ENCODE measurements around the gene DOCK3.
"Not testable (repeated sequence)": the region's sequence is repeated elsewhere in the genome, so short reads cannot be mapped to it uniquely, and the experiment has no call there.

The DOCK3 gene

DNA sequence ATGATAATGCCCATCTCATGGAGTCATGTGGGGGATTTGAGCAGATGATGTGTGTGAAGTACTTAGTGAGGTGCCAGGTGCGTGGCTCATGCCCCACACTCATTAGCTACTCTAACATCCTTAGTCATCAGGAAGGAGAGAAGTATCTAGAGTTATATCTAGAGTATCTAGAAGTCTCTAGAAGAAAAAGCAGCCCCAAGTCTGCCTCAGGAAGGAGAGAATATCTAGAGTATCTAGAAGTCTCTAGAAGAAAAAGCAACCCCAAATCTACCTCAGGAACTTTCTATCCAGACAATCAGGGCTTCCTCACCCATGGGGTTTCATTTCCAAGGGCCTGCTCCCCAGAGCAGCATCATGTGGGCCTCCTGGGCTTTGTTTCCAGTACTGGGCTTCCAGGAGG lies 24.7 kb upstream of the DOCK3 start:
- H3K4me3 ChIP-seq (ENCODE audit: low read depth, low read length): no peak overlapping the region
- DNase-seq (ENCODE audit: low read depth): no peak

DNA sequence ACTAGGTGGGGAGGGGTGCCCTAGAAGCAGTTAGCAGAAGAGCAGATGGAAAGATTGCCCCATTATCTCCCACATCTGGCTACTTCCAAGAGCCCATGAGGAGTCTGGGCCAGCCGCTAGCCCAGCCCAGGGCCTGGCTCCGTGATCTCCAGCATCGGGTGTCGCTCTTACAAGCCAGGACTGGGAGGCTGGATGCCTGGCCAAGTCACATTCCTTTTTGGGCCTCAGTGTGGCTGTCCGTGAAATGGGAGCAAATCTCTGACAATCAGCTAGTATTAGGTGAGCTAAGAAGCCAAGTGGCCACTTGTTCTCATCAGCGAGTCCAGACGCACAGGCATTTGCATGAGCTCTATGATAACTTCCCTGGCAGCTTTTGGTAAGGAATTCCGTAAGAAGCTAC lies 23.3 kb upstream of the DOCK3 start:
- no peak for DNase-seq (ENCODE audit: low read depth)
- no peak overlapping the region for H3K4me3 ChIP-seq (ENCODE audit: low read depth, low read length)

DNA sequence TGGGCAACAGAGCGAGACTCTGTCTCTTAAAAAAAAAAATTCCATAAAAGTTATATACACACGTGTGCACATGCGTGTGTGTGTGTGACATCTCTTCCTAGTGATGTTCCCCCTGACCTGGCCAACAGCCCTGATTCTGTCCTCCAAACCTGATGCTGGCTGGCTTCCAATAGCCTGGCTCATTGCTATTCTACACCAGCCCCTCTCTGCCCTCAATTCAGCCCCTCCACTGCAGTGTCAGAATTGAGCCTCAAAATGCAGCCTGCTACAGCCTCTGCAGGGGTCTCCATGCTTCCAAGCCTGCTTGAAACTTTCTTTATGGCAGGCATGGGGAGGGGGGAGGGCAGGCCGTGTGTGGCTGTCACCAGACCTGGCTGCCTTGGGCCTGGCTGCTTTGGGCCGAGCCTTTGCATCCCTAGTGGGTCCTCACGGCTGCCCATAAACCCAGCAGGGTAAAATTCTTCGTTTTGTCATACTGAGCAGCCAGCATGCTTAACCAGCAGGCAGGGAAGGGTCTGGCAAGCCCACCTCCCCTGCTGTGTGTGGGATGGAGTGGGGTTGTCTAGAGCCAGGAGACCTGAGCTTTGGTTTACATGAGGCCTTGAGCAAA lies 22.7 kb upstream of the DOCK3 start:
- DNase-seq (ENCODE audit: low read depth): no peak
- no peak overlapping the region for H3K4me3 ChIP-seq (ENCODE audit: low read depth, low read length)

DNA sequence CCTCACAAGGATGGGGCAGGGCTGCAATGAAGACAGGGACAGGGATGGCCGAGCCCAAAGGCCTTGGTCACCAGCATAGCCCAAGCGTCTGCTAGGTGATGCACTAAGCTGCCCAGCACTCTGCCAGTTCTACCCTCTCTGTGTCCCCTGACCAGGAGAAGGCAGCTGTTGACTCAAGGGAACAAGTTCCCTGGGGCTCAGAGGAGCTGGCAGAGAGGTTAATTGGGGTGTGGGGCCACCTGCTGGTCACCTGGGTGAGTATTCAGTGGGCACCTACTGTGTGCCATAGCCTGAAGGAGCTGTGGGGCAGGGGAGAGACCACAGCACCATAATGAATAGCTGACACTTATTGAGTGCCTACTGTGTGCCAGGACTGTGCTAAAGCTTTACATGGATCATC lies 22.0 kb upstream of the DOCK3 start:
- H3K4me3 ChIP-seq (ENCODE audit: low read depth, low read length): no peak overlapping the region
- DNase-seq (ENCODE audit: low read depth): no peak

DNA sequence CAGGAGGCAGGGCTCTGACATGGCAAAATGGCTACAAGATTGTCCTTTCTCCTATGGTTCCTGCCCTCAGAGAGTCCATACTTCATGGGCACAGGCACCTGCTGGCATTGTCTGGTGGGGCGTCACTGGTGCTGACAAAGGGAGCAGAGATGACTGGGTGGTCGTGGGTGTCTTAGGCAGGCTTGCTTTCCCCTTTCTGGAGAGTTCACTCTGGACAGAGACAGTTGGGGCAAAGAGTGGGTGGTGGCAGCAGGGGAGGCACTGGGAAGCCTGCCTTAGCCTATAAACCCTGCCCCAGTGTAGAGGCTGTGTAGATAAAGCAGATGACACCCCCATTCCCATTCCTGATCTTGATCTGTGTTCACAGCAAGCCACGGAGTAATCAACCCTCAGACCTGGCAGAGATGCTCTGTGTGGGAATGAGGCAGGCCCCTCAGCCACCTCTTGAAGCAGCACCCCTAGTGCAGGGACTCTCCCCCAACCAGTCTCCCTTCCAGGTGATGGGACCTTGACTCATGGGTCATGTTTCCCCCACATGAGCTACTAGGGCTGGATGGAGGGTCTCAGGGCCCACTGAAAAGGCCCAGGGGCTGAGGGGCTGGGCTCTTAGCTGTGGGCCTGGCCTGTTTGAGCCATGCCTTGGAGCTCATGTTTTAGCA lies 20.7 kb upstream of the DOCK3 start:
- no peak for DNase-seq (ENCODE audit: low read depth)
- H3K4me3 ChIP-seq (ENCODE audit: low read depth, low read length): no peak overlapping the region

DNA sequence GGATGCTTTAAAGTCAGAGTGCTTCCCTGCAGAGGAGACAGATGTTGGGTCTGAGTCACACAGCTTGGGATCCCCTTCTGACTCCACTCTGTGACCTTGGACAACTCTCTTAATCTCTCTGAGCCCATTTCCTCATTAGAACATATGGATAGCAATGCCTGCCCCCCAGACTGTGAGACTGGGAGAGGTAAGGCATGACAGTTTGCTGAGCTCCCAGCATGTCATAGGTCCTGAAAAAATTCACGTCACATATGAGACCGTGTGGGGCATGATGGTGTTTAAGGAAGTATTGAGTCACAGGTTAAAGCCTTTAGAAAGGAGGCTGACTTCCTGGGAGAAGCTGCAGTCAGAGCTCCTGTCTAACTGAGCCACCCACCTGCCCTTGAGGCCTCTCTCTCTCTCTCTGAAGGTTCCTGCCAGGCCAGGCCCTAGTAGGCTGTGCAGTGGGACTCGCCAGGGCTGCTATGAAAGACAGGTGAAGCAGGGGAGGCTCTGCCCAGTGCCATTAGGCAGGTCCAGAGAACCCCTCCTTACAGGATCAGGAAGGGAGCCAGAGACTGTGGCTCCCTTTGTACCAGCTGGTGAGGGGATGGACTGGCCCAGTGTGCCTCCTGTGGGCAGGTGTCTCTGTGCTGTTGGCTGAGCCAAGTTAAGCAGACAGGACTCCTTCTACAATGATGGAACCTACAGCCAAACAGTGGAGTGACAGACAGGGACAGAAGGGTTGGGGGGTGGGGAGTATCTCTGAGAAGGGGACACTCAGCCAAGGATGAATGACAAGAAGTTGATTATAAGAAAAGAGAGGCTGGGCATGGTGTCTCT lies 19.5 kb upstream of the DOCK3 start:
- no peak for DNase-seq (ENCODE audit: low read depth)

DNA sequence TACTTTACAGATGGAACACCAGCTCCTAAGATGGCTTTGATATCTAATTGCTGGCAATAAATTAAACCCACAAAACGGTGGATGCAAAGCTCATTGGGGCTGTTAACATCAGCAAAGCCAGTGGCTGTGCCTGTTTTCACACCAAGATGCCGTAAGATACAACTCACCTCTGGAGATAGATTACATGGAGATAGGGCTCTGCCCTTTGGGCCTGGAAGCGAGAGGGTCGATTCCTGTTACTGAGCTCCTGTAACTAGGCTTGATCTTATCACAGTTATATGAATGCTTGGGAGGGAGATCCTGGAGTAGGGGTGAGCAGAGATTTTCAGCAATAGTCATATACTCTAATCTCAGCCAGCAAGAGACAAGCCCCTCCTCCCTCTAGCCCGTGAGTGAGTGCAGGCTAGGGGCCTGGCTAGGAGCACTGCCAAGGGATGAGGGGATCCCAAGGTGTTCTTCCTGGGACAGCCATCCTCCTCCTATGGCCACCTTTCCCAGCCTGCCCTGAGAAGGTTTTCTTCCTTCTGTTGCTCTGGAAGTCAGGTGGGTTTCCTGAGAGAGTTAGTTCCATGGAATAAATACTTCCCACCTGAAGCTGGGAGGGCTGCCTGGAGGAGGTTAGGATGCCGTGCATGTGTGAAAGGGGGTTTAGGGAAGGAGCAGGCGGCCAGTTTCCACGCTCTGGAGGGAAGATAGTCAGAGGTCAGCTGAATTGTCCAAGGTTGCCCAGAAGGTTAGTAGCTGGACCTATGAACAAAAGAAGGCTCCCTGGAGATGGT lies 18.1 kb upstream of the DOCK3 start:
- no peak for DNase-seq (ENCODE audit: low read depth)
- H3K4me3 ChIP-seq (ENCODE audit: low read depth, low read length): no peak overlapping the region

More for the DNA sequence above, 19.5 kb upstream of the DOCK3 start:
- no peak overlapping the region for H3K4me3 ChIP-seq (ENCODE audit: low read depth, low read length)

DNA sequence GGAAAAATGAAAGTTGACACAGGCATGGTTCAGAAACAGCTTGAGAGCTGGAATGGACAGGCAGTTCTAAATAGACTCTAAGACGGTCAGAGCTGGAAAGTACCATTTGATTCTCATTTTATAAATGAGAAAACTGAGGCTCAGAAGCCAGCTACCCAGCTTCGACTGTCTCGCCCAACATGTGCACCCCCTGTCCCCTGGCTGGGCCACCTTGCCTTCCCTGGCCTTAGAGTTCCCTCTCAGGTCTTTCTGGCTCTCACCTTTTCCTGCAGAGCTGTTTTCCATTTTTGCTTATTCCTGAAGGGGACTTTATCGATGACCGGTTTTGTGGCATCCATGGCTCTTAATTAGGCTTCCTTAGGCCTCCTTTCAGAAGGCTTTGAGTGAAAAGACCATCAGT lies 17.3 kb upstream of the DOCK3 start:
- H3K4me3 ChIP-seq (ENCODE audit: low read depth, low read length): no peak overlapping the region
- no peak for DNase-seq (ENCODE audit: low read depth)

DNA sequence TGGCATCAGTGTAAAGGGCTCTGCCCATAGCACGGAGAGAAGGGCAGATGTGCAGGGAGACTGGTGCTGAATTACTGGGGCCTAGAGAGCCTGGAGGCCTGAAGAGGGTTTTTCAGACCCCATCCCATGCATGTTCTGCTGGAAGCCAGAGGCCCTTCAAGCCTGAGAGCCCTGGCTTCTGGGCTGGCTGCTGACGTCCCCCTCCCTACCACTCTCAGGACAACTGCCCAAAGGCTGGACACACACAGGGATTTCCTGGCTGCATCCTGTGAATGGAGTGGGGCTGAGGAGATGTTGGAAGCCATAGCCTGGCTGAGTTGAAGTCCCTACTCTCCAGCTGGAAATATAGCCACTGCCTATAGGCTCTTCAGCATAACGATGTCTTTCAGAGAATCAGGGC lies 16.9 kb upstream of the DOCK3 start:
- no peak overlapping the region for H3K4me3 ChIP-seq (ENCODE audit: low read depth, low read length)
- DNase-seq (ENCODE audit: low read depth): no peak

DNA sequence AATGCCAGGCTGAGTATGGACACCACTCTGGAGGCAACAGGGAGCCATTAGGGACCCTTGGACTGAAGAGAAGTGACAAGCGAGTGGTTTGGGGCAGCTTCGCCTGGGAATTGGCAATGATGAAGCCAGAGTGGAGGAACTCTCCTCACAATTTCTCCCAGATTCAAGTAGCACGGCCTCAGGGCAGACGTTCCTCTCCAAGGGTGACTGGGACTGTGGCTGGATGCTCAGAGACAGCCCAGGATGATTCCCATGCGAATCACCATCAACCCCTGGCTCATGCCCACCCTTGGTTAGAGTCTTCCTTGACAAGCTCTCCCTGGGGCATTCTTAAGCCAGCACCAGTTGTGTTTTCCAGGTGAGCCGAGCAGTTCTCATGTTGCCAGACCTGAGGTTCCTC lies 16.3 kb upstream of the DOCK3 start:
- H3K4me3 ChIP-seq (ENCODE audit: low read depth, low read length): no peak overlapping the region
- no peak for DNase-seq (ENCODE audit: low read depth)

DNA sequence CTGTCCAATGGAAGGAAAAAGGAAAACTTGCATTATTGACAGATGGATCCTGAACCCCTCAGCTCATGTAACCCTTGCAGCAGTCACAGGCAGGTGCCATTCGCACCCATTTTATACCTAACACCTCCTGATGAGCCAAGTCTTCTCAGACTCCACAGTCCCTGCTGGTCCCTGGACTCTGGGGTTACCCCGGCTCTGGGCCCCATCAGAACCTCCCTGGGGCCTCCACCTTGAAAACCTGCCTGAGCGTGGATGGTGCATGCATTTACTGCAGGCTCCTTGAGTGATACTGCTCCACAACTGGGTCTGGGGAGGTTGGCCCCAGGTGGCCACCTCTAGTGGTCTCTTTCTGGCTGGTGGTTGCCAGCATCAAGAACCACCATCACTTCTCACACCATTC lies 15.9 kb upstream of the DOCK3 start:
- H3K4me3 ChIP-seq (ENCODE audit: low read depth, low read length): no peak overlapping the region
- DNase-seq (ENCODE audit: low read depth): no peak

DNA sequence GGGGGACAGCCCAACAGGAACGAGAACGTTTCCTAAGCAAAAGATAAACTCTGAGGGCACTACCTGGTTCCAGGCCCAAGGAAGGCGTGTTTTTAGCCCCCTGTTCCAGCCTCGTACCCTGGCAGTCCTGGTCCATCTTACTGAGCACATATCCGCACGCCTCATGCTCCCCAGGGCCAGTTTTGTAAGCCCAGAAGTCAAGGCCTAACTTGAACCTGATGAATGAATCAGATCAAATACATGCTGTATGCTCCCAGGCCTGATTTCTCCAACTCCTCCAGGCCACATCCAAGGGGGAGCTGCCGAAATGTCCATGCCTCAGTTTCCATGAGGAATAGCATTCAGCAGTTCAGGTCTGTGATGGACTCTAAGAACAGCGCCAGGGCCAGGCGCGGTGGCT lies 14.3 kb upstream of the DOCK3 start:
- no peak for DNase-seq (ENCODE audit: low read depth)
- no peak overlapping the region for H3K4me3 ChIP-seq (ENCODE audit: low read depth, low read length)

DNA sequence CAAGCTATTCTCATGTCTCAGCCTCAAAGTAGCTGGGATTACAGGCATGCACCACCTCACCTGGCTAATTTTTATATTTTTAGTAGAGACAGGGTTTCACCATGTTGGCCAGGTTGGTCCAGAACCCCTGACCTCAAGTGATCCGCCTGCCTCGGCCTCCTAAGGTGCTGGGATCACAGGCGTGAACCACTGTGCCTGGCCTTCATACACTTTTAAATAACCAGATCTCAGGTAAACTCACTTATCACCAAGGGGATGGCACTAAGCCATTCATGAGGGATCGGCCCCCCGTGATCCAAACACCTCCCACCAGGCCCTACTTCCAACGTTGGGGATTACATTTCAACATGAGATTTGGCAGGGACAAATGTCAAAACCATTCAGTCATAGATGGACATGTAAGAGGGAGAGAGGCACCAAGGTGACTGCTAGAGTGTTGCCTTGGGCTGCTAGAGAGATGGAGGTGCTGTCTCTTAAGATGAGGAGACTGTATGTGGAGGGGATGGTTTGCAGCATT lies 13.3 kb upstream of the DOCK3 start:
- H3K4me3 ChIP-seq (ENCODE audit: low read depth, low read length): no peak overlapping the region
- DNase-seq (ENCODE audit: low read depth): no peak

DNA sequence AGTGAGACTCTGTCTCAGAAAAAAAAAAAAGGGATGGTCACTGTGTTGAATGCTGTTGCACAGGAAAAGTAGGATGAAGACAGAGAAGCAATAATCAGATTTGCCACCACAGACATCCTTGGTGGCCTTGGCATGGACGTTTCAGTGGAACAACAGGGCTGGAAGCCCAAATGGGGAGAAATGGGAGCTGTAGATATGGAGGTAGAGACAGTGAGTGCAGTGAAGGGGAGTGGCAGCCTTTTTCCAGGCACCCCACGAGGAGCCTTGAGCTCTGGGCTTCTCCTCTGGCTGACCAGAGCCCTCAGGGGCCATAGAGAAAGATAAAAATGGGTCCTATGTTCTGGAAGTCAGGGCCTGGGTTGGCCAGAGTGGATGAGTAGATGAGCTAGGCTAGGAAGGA lies 12.3 kb upstream of the DOCK3 start:
- H3K4me3 ChIP-seq (ENCODE audit: low read depth, low read length): no peak overlapping the region

DNA sequence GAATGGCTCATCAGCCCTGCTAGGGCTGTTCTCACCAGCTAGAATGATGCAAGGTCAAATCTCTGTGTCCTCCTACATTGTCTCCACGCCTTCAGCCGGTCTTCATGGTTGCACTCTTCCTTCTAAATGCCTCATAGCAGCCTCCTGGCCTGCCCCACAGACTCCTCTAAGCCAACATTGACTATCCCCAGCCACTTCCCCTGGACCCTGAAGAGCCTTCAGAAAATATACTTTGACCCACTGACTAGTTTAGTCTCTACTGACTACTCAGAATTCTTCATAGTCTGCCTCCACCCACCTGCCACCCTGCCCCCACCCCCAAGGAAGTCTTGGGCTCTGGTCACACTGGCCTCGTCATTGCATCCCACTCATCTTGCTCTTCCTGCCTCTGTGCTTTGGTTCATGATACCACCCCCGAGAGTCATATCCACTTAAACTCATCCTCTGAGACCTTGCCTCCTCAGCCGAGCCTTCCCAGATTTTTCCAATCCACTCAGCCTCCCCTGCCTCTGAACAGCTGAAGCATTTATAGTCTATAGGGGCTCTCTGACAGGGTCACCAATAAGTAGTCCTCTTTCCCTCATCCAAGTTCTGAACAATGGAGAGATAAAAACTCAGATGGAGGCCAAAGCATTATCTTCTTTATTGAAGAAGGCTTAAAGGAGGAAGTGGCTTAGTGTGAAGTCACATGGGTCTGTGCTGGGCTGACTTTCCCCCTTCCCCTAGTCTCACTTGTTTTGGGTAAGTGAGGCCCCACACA lies 9.5 kb upstream of the DOCK3 start:
- H3K4me3 ChIP-seq (ENCODE audit: low read depth, low read length): no peak overlapping the region
- DNase-seq (ENCODE audit: low read depth): no peak

More for the DNA sequence above, 12.3 kb upstream of the DOCK3 start:
- no peak for DNase-seq (ENCODE audit: low read depth)

DNA sequence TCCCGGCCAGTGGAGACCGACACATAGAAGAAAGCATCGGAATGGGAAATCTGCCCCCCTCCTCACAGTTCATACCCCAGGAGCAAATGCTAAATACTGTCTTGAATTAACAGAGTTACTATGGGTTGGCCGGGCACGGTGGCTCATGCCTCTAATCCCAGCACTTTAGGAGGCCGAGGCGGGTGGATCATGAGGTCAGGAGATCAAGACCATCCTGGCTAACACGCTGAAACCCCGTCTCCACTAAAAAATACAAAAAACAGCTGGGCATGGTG lies 8.9 kb upstream of the DOCK3 start:
- not testable (repeated sequence) for H3K4me3 ChIP-seq (ENCODE audit: low read depth, low read length); DNase-seq (ENCODE audit: low read depth)

DNA sequence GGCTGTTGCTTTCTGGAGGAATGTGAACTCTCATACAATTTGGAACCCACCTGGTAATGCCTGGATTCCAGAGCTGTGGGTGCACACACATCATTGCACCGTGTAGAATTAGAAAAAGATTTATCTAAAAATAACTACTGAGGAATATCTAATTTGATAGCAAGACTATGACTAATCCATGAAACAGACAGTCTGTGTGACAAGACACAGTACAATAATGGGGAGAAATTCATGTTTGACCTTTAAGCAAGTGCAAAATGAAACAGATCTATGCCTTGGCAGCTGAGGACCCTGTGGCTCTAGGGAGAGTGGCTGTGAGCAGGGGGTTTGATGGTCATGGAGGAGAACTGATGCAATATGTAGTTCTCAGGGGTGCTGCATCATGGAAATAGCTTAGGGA lies 7.9 kb upstream of the DOCK3 start:
- no peak overlapping the region for H3K4me3 ChIP-seq (ENCODE audit: low read depth, low read length)
- DNase-seq (ENCODE audit: low read depth): no peak

DNA sequence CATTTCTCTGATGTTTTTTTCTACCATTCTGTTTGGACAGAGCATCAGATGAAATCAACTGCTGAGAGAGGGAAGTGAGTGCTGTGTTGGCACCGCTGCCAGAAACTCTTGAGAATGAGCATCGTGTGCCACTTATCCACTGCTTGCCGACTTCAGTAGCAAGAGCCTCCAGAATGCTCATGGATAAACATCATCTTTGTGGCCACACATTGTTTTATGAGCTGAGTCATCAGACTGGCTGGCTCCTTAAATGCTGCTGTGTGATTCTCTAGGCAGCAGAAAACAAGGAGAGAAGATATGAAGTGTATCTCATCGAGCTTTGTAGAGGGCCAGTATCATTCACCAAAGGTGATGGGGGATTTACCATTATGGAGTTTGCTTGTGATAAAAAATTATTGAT lies 3.4 kb upstream of the DOCK3 start:
- peak; percentile 64 for DNase-seq (ENCODE audit: low read depth)
- no peak overlapping the region for H3K4me3 ChIP-seq (ENCODE audit: low read depth, low read length)

DNA sequence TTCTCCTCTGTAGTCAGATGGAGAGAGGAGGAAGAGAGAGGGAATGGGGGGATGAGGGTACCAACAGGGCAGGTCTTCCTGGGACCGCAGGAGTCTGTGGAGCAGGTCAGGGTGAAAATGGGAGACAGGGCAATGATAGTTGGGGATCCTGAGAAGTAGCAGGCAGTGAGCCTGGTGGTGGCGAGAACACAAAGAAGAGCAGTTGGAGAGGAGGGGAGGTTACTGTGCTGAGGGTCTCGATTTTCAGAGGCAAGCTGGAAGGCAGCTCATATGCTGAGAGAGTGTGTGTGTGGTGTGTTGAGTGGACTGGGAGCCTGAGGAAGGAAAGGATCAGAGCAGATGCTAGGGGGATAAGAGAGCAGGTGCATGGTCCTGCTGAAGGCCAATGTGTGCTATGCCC lies 2.1 kb upstream of the DOCK3 start:
- DNase-seq (ENCODE audit: low read depth): no peak
- no peak overlapping the region for H3K4me3 ChIP-seq (ENCODE audit: low read depth, low read length)

All from skeletal muscle cell (primary cell).